Measurements from ENCODE around the gene CDH13.

Gene CDH13

GRCh38 chr16:83393196-83393981 lies 766.6 kb downstream of the CDH13 start:
- no peak for DNase-seq

DNA sequence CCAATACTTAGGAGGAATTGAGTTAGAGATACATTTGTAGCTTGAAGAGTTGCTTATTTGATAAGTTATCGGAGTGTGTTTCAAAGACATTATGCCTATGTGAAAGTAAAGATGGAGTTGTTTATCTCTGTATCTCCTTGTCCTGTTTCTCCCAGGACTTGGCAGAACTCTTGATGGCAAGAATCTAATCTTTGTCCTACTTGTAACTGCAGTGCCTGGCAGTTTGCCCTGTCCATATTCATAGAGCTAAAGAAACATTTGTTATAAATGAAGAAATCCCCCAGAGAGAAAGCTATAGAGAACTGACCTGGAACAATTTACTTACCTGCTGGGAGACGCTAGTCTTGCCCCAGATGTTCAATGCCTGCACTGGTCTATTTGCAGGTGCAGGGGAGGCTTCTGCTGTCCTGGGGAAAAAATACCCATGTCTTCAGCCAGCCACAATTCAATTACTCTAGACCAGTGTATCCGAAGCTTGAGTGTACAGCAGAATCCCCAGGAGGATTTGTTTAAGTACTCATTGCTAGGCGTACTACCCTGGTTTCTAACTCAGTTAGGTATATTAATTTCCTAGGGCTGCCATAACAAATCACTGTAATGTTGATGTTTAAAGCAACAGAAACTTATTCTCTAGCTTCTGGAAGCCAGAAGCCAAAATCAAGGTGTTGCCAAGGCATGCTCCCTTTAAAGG lies 771.0 kb downstream of the CDH13 start:
- DNase-seq = no peak

- no peak for DNase-seq
Observed at GRCh38 chr16:83400234-83400633, 773.5 kb downstream of the CDH13 start.

- DNase-seq = no peak
Observed at GRCh38 chr16:83402160-83402814, 775.5 kb downstream of the CDH13 start.

DNA sequence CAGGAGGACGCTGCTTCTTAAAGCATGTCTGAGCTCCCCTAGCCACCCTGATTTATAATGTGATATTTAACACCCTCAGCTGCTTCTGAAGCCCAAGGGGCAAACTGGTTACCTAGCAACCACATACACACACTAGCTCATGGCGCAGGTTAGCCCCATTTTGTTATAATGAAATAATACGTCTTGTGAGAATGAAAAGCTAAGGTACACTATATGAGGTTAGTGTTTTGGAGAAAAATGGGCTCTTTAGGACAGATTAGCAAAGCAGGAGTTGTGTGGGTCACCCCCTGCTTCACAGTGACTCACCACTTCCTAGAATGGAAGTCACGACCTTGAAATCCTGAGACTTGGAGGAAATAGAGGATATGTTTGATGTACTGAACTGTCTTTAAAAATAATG lies 776.2 kb downstream of the CDH13 start:
- no peak for DNase-seq

GRCh38 chr16:83403761-83404160 lies 777.0 kb downstream of the CDH13 start:
- DNase-seq = no peak

GRCh38 chr16:83404261-83404660 lies 777.5 kb downstream of the CDH13 start:
- DNase-seq = no peak

DNA sequence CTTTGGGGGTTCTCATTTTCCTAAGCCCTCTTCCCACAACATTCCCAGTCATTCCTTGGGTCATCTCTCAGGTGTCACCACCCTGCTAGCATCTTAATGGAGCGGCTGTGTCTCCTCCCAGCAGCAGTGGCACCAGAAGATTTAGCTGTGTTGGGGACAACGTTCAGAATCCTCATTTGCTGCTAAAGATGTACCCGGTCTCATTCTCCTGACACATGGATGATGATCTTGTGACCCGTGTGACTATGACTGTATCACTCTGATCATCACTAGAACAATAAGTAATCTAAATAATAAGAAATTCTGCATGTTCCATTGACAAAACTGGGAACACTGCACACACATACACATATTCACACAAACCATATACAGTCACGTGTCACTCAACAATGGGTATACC lies 781.2 kb downstream of the CDH13 start:
- DNase-seq = no peak

DNA sequence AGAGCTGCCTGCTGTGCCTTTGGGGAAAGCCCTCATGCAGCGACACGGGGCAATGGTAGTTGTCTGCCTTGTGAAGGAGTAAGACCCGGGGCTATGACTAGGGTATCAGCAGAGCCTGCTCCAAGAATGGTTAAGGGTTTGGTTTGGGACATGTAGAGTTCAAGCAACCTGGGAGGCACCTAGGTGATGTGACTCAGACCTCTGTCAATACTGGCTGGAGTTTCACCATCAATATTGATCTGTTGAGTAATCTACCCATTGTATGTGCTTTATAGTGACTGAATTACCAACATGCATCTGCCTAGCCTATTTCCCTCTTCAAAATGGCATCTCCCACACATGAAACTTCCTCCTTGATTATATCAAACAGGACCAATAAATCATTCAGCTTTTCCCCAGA lies 782.6 kb downstream of the CDH13 start:
- no peak for DNase-seq

DNA sequence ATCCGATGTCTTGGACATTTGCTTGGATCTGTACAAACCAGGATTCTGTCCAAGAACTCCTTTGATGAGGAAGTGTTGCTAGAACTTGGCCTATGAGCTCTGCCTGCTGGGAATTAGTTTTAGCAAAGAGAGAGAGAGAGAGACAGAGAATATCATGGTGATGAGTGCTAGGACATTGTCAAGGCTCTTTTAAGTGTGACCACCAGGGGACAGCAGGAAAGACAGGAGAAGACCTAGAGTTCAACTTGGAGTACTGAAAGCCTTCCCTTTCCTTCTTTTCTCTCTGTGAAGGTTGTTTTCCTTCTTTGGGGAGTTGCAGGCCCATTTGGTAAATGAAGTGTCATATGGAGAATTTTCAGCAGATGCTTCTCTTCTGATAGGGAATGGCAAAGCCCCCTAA lies 791.8 kb downstream of the CDH13 start:
- DNase-seq = no peak

DNA sequence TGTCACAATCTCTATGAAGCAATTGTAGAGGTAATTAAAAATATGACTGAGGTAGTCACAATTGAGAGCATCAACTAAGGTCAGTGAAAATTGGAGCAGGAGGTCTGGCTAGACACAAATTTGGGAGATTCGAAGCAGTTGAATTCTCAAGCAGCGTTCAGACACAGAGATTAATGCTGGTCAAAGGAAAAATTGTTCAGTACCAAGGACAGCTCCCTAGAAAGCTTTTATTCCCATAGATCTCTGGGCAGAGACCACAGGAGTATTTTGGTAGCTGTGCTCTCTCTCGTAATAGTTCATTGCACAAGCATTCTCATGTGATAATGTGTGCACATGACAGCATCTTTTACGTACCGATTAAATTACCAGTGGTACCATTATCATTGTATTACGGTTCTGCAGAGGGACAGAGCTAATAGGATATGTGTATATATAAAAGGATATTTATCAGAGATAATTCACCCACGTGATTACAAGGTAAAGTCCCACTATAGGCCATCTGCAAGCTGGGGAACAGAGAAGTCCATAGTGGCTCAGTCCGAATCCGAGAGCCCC lies 793.5 kb downstream of the CDH13 start:
- DNase-seq = no peak

GRCh38 chr16:83433201-83433600 lies 806.4 kb downstream of the CDH13 start:
- no peak for DNase-seq

GRCh38 chr16:83437036-83437435 lies 810.3 kb downstream of the CDH13 start:
- no peak for DNase-seq

GRCh38 chr16:83438326-83438725 lies 811.6 kb downstream of the CDH13 start:
- no peak for DNase-seq

DNA sequence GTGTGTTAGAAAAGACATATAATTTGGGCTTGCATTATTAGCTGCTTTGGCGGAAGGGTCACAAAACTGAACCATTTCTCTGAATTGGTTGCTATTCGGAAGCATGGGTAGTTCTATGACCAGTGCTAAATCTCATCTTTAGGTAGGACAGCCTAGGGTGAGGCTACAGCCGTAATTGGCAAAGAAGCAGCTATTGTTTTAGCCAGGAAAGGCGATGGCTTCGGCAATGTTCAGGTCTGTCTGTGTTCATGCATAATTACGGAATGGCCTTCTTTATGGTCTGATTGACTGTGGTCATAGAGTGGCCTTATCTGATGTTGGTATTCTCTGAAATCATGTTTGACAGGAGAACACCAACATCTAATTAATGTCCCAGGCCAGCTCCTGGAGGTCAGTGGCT lies 812.6 kb downstream of the CDH13 start:
- no peak for DNase-seq

DNA sequence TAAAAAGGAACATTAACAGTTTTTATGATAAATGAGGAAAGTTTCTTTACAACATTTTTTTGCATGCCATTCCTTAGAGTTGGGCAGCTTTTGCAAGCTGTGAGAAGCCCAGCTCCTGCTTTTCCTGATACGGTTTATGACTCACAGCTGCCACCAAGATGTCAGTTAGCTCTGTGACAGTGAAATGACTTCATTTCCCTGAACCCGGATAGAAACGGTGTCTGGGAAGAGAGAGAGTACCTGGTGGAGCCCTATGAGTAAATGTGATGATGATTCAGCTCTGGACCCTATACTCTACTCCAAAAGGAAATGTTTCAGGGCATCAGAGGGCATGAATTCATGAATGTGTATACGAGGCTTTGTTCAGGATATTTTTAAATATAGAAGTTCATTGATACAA lies 814.7 kb downstream of the CDH13 start:
- DNase-seq = no peak

- no peak for DNase-seq
Observed at GRCh38 chr16:83443972-83444371, 817.2 kb downstream of the CDH13 start.

- DNase-seq = no peak
Observed at GRCh38 chr16:83447560-83447959, 820.8 kb downstream of the CDH13 start.

DNA sequence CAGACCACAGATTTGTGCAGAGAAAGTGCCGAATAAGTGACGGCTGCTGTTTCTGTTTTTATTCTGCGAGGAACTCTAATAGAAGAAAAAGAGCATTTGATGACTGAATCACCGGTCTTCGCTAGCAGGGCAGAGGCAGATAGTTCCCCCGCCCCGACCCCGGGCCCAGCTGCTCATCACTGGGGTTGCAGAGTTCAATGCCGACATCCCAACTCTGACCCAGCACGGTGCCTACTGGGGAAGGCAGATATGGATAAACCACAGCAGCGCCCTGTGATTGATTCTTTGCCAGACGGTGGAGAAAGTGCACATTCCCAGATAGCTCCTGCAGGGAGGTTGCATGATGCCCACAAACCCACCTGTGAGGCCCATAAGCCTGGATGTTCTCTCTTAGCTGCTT lies 823.1 kb downstream of the CDH13 start:
- no peak for DNase-seq

DNA sequence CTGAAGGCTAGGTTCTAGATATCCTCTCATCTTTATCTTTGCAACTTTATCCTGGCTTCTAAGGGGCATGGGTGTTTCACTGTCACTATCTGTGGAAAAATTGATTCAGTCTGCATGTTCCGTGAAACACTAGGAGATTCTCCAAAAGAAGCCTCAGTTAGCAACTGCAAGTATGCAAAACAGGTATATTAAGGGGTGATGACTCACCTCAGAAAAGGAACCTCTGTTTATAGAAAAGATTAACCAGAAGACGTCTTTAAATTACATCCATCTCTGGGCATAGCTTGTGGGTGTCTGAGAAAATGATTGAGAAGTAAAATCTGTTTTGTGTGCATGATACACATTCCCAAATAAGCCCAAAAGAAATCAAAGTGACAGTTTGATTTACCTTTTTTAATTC lies 827.2 kb downstream of the CDH13 start:
- no peak for DNase-seq

DNA sequence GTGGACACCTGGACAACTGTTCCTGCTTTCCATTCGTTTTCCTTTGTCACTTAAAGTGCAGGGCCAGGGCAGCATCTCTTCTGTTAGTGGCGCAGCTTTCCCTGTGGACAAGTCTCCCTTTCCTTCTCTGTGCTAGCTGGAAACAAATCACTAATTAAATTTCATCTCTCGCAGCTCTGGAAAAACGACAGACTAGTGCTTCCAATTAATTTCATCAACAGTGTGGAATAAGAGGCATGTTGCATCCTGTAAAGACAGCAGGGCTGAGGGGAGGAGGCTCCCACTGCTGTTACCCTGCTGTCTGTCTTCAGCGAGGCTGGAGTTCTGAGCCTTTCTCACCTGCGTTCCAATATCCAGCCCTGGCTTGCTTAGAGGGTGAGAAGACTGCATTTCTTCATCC lies 828.9 kb downstream of the CDH13 start:
- peak; percentile 29 for DNase-seq

DNA sequence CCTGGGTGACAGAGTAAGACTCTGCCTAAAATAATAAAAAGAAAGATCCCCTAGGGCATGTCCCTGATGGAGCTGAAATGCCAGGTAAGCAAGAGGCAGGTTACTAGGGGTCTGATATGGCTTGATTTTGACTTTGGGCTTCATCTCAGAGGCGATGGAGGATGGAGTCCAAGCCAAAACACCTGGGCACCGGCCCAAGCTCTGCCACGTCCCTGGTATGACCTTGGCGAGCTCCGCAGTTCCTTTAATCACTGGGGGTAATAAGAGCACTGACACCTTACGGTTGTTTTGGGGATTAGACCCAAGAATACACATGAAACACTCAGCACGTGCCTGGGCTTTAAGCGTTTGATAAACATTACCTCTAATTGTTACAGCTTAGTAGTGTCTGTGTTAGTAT lies 830.2 kb downstream of the CDH13 start:
- DNase-seq = no peak

DNA sequence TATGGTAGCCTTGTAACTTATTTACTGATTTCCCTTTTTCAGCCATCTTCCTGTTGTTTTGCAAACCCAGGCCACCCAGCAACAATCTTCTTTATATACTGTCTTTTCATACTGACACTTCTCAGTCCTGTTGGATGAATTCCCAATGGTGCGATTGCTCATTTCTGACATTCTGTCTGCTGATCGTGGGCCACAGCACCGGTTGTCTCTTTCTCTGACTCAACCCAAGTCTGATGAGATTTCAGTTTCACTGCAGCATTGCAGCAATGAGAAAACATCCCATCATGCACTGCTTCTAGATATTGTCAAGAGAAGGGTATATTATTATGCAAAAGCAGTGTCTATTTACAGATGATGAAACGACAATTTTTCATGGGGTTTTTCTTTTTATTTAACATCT lies 831.8 kb downstream of the CDH13 start:
- DNase-seq = no peak

DNA sequence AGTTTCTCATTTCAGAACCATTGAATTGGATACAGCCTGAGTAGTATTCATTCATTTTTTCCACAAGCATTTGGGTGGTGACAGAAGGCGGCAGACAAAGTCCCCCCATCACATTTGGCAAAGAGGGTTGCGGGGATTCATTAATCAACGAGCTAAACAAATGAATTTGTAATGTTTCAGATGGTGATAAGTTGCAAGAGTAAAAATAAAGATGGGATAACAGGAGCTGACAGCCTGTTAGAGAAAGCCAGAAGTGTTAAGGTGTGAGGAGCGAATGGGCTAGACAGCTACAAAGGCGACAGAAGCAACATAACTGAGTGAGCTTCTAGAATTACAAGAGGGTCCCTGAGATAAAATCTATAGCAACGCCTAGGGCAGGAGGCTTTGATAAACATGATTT lies 838.2 kb downstream of the CDH13 start:
- DNase-seq = no peak
